ENCODE measurements around the gene PCGF2. TPM values are rescaled to one million over a fixed set of nuclear protein-coding genes. Genes with fewer than 3 reads are reported as not detected.
A peak's percentile ranks its signal among the peaks of the same experiment; 100 is the strongest.

The PCGF2 gene
- total RNA-seq, 1 donor from 2014 or later, result 16.7 TPM

DNA sequence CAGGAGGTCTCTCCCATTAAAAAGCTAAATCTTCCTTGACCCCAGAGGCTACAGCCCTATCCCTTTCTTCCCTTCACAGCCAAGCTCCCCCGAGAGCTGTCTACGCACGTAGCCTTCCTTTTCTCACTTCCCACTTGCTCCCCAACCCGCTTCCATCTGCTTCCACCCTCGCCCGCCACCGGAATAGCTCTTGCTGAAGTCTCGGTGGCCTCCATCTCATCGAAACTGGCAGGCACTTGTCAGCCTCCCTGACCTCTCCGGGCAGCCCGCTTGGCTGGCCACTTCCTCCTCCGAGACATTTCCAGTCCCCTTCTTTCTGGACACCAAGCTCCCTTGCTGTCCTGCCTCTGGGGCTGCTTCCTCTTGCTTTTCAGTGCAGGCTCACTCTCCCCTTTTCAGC lies 62.6 kb downstream of the PCGF2 start:
- H3K27ac ChIP-seq, result no peak overlapping the region
- no peaks in the 10 kb centered on the region for H3K4me1 ChIP-seq
- no peaks in the 10 kb centered on the region for H4K20me1 ChIP-seq (ENCODE audit: low read depth)
- H3K36me3 ChIP-seq, result no peaks in the 10 kb centered on the region
- DNase-seq (ENCODE audit: low spot score), result no peak
- no peak overlapping the region for H3K4me3 ChIP-seq
- peaks cover 6% of the 10 kb centered on the region for H3K27me3 Mint-ChIP-seq (ENCODE audit: insufficient read depth, low read depth)
- H3K9ac ChIP-seq, result no peak overlapping the region
- peak overlapping the region; percentile 17 for H3K27ac Mint-ChIP-seq
- peaks cover 3% of the 10 kb centered on the region for H3F3A ChIP-seq (ENCODE audit: low read depth)
- no peaks in the 10 kb centered on the region for H3K36me3 Mint-ChIP-seq
- H3K4me2 ChIP-seq, result no peak overlapping the region
- no peaks in the 10 kb centered on the region for H3K79me2 ChIP-seq (ENCODE audit: low read depth)
- H3K9me3 ChIP-seq (ENCODE audit: low read depth), result no peaks in the 10 kb centered on the region
- H2AFZ ChIP-seq (replicated peaks), result no peak overlapping the region
- no peak overlapping the region for H3K4me3 Mint-ChIP-seq
- H3K27me3 ChIP-seq, result peaks cover 50% of the 10 kb centered on the region
- no peaks in the 10 kb centered on the region for H3K4me1 Mint-ChIP-seq
- TF ChIP-seq EZH2 (IDR thresholded peaks at IDR 0.05), result no peak
- TF ChIP-seq, protein P1, sequence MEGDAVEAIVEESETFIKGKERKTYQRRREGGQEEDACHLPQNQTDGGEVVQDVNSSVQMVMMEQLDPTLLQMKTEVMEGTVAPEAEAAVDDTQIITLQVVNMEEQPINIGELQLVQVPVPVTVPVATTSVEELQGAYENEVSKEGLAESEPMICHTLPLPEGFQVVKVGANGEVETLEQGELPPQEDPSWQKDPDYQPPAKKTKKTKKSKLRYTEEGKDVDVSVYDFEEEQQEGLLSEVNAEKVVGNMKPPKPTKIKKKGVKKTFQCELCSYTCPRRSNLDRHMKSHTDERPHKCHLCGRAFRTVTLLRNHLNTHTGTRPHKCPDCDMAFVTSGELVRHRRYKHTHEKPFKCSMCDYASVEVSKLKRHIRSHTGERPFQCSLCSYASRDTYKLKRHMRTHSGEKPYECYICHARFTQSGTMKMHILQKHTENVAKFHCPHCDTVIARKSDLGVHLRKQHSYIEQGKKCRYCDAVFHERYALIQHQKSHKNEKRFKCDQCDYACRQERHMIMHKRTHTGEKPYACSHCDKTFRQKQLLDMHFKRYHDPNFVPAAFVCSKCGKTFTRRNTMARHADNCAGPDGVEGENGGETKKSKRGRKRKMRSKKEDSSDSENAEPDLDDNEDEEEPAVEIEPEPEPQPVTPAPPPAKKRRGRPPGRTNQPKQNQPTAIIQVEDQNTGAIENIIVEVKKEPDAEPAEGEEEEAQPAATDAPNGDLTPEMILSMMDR (IDR thresholded peaks at IDR 0.05), result no peak
- no peak for TF ChIP-seq EZH2phosphoT487 (IDR thresholded peaks at IDR 0.05)
- H3K9me3 Mint-ChIP-seq, result no peaks in the 10 kb centered on the region

Small RNAs within 50 kb of the gene (microRNA-seq; reads per million reads assigned to microRNA genes)
- not detected for gene MIR4726
- not detected for gene MIR4734

Small RNAs within 50 kb of the gene (small RNA-seq; reads per million reads assigned to genes)
- gene MIR4726, result not detected
- not detected for gene MIR4734
- 0.20 reads per million for gene RNA5SP440
- gene RNU6-866P, result not detected

Other genes with a start within 250 kb of the PCGF2 start
- gene SRCIN1, start 142.4 kb downstream of the PCGF2 start, total RNA-seq (ENCODE audit: low replicate concordance), result 3.8 and 15.6 TPM in 2 replicates
- gene EPOP, start 73.4 kb downstream of the PCGF2 start, total RNA-seq (ENCODE audit: low replicate concordance), result 8.0 and 19.3 TPM in 2 replicates
- 7.4 and 24.4 TPM in 2 replicates for gene MLLT6, start 43.1 kb downstream of the PCGF2 start, total RNA-seq (ENCODE audit: low replicate concordance)
- gene CISD3, start 18.0 kb downstream of the PCGF2 start, total RNA-seq (ENCODE audit: low replicate concordance), result 0.60 and 1.0 TPM in 2 replicates
- 127 and 141 TPM in 2 replicates for gene PSMB3, start 4.4 kb upstream of the PCGF2 start, total RNA-seq (ENCODE audit: low replicate concordance)
- 45.6 and 81.1 TPM in 2 replicates for gene PIP4K2B, start 51.2 kb upstream of the PCGF2 start, total RNA-seq (ENCODE audit: low replicate concordance)
- gene CWC25, start 77.0 kb upstream of the PCGF2 start, total RNA-seq (ENCODE audit: low replicate concordance), result 15.2 and 19.2 TPM in 2 replicates
- gene RPL23, start 105.4 kb upstream of the PCGF2 start, total RNA-seq (ENCODE audit: low replicate concordance), result 1,779 and 3,404 TPM in 2 replicates
- 45.2 and 85.1 TPM in 2 replicates for gene LASP1, start 121.7 kb upstream of the PCGF2 start, total RNA-seq (ENCODE audit: low replicate concordance)
- not detected in 2 replicates for gene FBXO47, start 219.1 kb upstream of the PCGF2 start, total RNA-seq (ENCODE audit: low replicate concordance)